ENCODE results near the gene MMAA. TPM values are rescaled to one million over a fixed set of nuclear protein-coding genes. Genes with fewer than 3 reads are reported as not detected.

The MMAA gene
- total RNA-seq, 1 donor from 2014 or later, result 2.3 TPM

DNA sequence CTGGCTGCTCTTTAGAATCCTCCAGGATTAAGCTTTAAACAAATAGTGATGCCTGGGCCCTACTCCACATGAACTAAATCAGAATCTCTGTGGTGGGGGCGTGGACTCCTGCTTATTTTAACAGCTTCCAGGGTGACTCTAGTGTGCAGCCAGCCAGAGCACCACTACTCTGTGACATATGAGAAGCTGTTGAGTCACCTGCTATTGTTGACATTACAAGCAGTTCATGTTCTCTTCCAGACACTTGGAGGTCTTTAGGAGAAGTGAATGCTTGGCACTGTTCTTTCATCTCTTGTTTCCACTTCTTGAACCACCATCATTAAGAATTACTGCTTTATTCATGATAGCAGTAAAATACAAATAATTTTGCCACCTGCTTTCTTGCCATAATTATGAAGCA is 60.3 kb downstream of the MMAA start:
- no peaks in the 10 kb centered on the region for H3K27me3 ChIP-seq
- no peak for TF ChIP-seq EZH2phosphoT487 (IDR thresholded peaks at IDR 0.05)
- TF ChIP-seq, protein P1, sequence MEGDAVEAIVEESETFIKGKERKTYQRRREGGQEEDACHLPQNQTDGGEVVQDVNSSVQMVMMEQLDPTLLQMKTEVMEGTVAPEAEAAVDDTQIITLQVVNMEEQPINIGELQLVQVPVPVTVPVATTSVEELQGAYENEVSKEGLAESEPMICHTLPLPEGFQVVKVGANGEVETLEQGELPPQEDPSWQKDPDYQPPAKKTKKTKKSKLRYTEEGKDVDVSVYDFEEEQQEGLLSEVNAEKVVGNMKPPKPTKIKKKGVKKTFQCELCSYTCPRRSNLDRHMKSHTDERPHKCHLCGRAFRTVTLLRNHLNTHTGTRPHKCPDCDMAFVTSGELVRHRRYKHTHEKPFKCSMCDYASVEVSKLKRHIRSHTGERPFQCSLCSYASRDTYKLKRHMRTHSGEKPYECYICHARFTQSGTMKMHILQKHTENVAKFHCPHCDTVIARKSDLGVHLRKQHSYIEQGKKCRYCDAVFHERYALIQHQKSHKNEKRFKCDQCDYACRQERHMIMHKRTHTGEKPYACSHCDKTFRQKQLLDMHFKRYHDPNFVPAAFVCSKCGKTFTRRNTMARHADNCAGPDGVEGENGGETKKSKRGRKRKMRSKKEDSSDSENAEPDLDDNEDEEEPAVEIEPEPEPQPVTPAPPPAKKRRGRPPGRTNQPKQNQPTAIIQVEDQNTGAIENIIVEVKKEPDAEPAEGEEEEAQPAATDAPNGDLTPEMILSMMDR (IDR thresholded peaks at IDR 0.05), result no peak
- TF ChIP-seq EZH2 (IDR thresholded peaks at IDR 0.05), result no peak
- H3K9me3 Mint-ChIP-seq, result peaks cover 25% of the 10 kb centered on the region
- H3K9me3 ChIP-seq (ENCODE audit: low read depth), result no peaks in the 10 kb centered on the region
- H3K27ac Mint-ChIP-seq, result peak overlapping the region; percentile 93
- H3K4me1 Mint-ChIP-seq, result peaks cover 22% of the 10 kb centered on the region
- H3K36me3 ChIP-seq, result no peaks in the 10 kb centered on the region
- H3K27ac ChIP-seq, result no peak overlapping the region
- no peak for DNase-seq (ENCODE audit: low spot score)
- peaks cover 5% of the 10 kb centered on the region for H3K4me1 ChIP-seq
- no peak overlapping the region for H2AFZ ChIP-seq (replicated peaks)
- no peak overlapping the region for H3K4me2 ChIP-seq
- no peak overlapping the region for H3K4me3 ChIP-seq
- H3K4me3 Mint-ChIP-seq, result no peak overlapping the region
- no peaks in the 10 kb centered on the region for H3F3A ChIP-seq (ENCODE audit: low read depth)
- H3K36me3 Mint-ChIP-seq, result peaks cover 8% of the 10 kb centered on the region
- no peaks in the 10 kb centered on the region for H3K79me2 ChIP-seq (ENCODE audit: low read depth)
- H4K20me1 ChIP-seq (ENCODE audit: low read depth), result no peaks in the 10 kb centered on the region
- peaks cover 6% of the 10 kb centered on the region for H3K27me3 Mint-ChIP-seq (ENCODE audit: insufficient read depth, low read depth)
- H3K9ac ChIP-seq, result no peak overlapping the region

DNA sequence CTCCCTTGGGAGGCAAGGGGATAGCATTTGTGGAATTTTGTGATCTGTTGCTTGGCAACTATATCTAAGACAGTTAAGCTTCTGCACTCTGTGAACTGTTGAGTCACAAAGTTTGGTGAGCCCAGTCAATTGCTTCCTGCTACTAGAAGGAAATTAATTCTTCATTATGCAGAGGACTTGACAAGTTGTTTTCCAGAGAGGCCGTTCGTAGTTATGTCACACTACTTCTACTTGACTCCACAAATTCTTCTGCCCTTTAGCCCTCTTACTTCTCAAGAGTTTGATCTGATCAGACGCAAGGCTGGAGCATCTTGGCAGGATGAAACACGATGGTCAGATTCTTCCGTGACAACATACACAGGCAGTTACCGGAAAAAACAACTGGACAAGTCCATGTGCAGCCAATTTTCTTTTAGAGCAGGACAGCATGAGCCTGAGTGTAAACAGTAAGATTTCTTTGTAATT is 60.8 kb downstream of the MMAA start, which contains the start of gene C4orf51:
TSS of gene C4orf51 (plus strand) at position 156 of the 465 bp plus-strand sequence. CDS start at position 214, 58 bp downstream.
- H3K79me2 ChIP-seq (ENCODE audit: low read depth), result no peaks in the 10 kb centered on the region
- peak within 1 kb of the TSS; percentile 93 for H3K27ac Mint-ChIP-seq
- H3F3A ChIP-seq (ENCODE audit: low read depth), result no peaks in the 10 kb centered on the region
- TF ChIP-seq, protein P1 (IDR thresholded peaks at IDR 0.05), result no peak
- TF ChIP-seq EZH2 (IDR thresholded peaks at IDR 0.05), result no peak
- TF ChIP-seq EZH2phosphoT487 (IDR thresholded peaks at IDR 0.05), result no peak
- H3K9me3 Mint-ChIP-seq, result peaks cover 25% of the 10 kb centered on the region
- H3K27me3 Mint-ChIP-seq (ENCODE audit: insufficient read depth, low read depth), result peaks cover 7% of the 10 kb centered on the region
- H3K9me3 ChIP-seq (ENCODE audit: low read depth), result no peaks in the 10 kb centered on the region
- H3K27me3 ChIP-seq, result no peaks in the 10 kb centered on the region
- peaks cover 22% of the 10 kb centered on the region for H3K4me1 Mint-ChIP-seq
- no peaks in the 10 kb centered on the region for H3K36me3 ChIP-seq
- H3K36me3 Mint-ChIP-seq, result peaks cover 8% of the 10 kb centered on the region
- no peak within 1 kb of the TSS for H3K27ac ChIP-seq
- H3K4me3 Mint-ChIP-seq, result peak within 1 kb of the TSS; percentile 41
- no peak within 1 kb of the TSS for H2AFZ ChIP-seq (replicated peaks)
- no peaks in the 10 kb centered on the region for H4K20me1 ChIP-seq (ENCODE audit: low read depth)
- H3K4me3 ChIP-seq, result no peak within 1 kb of the TSS
- no peak within 1 kb of the TSS for H3K4me2 ChIP-seq
- peaks cover 5% of the 10 kb centered on the region for H3K4me1 ChIP-seq
- DNase-seq (ENCODE audit: low spot score), result no peak
- no peak within 1 kb of the TSS for H3K9ac ChIP-seq

DNA sequence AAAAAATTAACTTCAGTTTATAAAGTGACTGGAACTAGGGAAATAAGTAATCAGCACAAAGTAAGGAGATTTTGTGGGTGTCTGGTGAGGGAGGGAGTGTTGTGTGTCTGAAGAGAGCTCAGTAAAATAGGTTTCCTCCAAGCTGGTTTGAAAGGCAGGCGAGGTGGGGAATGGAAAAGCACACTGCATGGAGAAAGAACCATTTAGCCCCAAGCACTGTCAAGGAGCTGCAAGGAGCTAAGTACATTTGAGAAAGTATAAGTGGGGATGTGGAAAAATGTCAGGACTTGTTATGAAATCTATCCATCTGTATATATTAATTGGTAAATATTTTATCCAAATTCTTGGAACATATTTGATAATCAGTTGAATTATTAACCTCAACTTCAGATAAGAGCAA is 61.7 kb downstream of the MMAA start:
- peaks cover 8% of the 10 kb centered on the region for H3K36me3 Mint-ChIP-seq
- H3K79me2 ChIP-seq (ENCODE audit: low read depth), result no peaks in the 10 kb centered on the region
- peak overlapping the region; percentile 40 for H3K27ac Mint-ChIP-seq
- H3K9me3 Mint-ChIP-seq, result peaks cover 24% of the 10 kb centered on the region
- no peak overlapping the region for H2AFZ ChIP-seq (replicated peaks)
- no peak for DNase-seq (ENCODE audit: low spot score)
- H3K4me1 Mint-ChIP-seq, result peaks cover 22% of the 10 kb centered on the region
- no peaks in the 10 kb centered on the region for H3K27me3 ChIP-seq
- H3K4me3 Mint-ChIP-seq, result peak overlapping the region; percentile 36
- TF ChIP-seq EZH2phosphoT487 (IDR thresholded peaks at IDR 0.05) (no peak), EZH2 (IDR thresholded peaks at IDR 0.05) (no peak)
- TF ChIP-seq, protein P1 (IDR thresholded peaks at IDR 0.05), result no peak
- no peak overlapping the region for H3K4me2 ChIP-seq
- H4K20me1 ChIP-seq (ENCODE audit: low read depth), result no peaks in the 10 kb centered on the region
- H3K9ac ChIP-seq, result no peak overlapping the region
- H3K27me3 Mint-ChIP-seq (ENCODE audit: insufficient read depth, low read depth), result peaks cover 7% of the 10 kb centered on the region
- H3K36me3 ChIP-seq, result no peaks in the 10 kb centered on the region
- H3F3A ChIP-seq (ENCODE audit: low read depth), result no peaks in the 10 kb centered on the region
- no peaks in the 10 kb centered on the region for H3K9me3 ChIP-seq (ENCODE audit: low read depth)
- no peak overlapping the region for H3K4me3 ChIP-seq
- H3K27ac ChIP-seq, result no peak overlapping the region
- H3K4me1 ChIP-seq, result peaks cover 5% of the 10 kb centered on the region
